GM19025 (cell line): ENCODE data around the gene TTC21B.

Source experiments
- ATAC-seq: cut with Tn5 transposase; IDR thresholded peaks from one replicate; pipeline ENCODE4 v1.9.1; 2021; ENCODE audit warnings: mild to moderate bottlenecking, low read depth, moderate library complexity; ENCODE audit not compliant: unreplicated experiment

Gene TTC21B

DNA sequence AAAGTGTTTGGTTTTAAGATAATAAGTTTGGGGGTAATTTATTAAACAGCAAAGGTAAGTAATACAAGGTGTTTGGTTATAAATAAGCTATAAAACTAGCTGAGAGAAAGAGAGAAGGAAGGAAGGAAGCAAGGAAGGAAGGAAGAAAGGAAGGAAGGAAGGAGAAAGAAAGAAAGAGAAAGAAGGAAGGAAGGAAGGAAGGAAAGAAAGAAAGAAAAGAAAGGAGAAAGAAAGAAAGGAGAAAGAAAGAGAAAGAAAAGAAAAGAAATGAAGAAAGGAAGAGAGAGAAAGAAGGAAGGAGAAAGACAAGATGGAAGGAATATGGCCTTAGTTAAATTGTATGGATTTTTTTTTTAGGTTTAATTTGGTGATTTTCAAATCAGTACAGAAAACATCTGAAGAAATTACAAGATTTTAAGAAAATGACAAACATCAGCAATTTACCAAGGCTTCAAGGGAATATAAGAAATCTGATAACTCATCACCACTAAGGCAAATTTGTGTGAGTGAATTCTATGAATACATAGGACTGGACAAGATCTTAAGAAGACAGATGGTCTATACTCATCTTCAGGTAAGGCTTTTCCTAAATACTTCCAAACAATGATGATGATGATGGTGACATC lies 113.1 kb downstream of the TTC21B start:
- ATAC-seq: no peak

DNA sequence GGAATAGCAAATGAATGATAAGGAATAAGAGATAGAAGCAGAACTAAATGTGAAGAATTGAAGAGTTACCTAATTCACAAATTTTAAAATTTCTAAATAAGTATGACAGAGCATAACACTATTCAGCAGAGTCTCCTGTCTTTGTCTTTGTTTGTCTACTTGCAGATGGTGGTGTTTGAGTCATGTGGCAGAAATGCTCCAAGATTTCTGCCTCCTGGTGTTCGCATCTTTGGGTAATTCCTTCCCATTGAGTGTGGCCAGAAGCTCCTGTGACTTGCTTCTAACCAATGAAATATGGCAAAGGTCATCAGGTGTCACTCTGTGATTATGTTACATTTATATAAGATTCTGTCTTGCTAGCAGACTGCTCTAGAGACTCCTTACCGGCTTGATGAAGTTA lies 114.0 kb downstream of the TTC21B start:
- ATAC-seq: no peak

DNA sequence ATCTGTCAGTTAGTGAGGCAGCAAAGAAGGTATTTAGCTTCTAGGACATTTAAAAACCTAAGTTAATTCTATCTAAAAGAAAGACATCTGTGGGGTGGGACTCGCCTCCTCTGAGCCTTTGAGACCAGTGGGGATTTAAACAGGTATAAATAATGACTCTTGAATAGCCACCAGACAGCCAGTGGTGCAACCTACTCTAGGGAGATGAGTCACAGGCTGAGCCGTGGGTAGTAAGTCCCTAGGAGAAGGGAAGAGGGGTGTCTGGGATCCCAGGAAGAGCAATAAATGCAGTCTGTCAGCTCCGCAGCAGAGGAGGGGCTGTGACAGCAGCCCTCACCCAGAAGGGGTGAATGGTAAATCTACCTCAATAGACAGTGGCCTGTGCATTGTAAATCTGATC lies 116.5 kb downstream of the TTC21B start:
- ATAC-seq: no peak

DNA sequence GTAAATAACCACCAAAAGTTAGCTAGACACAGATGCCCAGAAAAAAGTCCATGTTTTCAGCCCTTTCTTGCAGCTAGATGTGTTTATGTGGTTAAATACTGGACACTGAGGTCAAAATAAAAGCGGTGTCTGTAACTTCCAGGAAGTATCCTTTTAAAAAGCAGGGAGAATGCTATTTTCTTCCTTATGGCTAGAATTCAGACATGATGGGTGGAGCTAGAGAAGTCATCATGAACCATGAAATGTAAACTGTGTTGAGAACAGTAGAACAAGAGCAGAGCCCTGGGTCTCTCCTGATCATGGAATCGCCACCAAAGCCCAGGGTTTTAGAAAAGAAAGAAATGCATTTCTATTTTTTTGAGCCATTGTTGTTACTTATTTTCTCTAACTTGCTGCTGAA lies 118.2 kb downstream of the TTC21B start:
- no peak for ATAC-seq

DNA sequence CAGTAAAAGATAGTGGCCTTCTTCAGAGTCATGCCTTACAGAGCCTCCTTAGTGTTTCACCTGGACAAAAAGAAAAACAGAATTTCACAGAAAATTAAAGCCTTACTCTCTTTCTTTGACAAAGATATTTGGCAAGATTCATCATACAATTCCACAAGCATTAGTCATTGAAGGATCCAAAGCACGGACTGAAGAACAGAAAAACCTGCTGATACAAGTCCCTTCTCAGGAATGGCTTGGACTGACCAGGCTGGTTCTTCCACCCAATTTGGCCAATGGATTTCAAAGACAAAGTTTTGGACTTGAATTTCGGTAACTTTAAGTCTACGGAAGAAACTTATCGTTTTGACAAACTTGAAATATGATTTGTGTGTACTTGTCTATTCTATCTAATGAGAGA lies 120.4 kb downstream of the TTC21B start:
- ATAC-seq: no peak

DNA sequence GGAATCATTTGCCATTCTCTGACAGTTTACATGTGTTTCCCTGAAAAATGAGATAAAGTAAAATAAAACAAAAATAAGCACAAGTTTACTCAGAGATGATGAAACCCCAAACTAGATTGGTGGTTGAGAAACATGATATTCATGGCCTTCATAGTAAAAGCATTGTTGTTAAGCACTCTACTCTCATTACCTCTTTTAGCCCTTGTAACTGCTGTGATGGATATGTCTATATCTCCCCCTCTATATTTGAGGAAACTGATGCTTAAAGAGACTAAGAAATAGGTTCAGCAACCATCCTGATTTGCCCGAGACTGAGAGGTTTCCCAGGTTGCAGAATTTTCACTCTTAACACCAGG lies 125.7 kb downstream of the TTC21B start:
- ATAC-seq: no peak

DNA sequence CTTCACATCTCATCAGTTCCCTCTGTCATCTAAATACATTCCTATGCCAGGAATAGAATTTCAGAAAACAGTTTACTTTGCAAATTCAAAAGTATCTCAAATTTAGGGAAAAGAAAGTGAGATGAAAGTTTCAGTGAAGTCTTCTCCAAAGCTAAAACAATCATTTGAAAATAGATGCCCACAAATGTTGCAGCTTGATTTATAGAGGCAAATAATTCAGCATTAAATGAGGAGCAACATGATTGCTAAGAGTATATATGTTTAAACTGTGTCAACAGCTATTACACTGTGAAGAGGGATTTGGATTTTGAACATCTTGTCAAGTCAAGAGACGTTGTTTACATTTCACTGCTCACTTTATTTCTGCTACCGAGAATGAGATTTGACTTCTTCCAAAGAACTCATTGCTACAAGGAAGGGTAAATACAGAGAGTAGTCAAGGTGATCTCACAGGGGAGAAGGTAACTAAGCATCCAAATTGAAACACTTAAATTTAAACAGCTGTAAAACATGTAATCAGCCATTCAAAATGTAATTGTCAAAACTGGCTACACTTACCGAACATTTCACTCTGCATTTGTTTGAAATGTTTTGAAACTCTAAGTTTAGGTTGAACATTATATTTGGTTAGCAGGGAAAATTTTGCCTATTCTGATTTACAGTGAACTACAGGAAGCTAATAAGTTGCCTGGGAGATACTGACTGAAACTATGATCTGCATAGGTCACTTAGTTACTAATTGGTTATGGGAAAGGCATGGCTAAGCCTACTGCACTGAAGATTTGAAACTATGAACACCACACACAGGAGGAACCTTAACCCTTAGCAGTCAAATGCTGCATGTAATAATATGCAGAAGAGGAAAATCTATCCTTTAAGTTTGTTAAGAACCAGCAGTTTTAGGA lies 126.3 kb downstream of the TTC21B start:
- ATAC-seq: no peak

DNA sequence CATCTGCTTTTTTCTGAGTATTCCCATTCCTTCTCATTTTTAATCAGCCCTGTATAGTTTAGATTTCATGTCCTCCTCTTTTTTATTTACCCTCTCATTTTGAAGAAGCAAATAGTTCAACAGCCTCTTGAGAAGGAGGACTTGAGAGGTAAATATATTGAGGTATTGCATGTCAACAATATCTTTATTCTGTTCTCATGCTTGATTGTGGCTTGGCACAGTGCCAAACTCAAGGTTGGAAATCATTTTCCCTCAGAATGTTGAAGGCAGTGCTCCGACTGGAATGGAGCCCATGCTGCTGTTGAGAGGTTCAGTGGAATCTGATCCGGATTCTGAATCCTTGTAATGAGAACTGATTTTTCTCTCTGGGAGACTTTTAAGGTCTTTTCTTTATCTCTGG lies 128.5 kb downstream of the TTC21B start:
- no peak for ATAC-seq
